ENCODE measurements around the gene SYNPO2. TPM values are rescaled to one million over a fixed set of nuclear protein-coding genes. Genes with fewer than 3 reads are reported as not detected.
"Not testable (repeated sequence)": the region's sequence is repeated elsewhere in the genome, so short reads cannot be mapped to it uniquely, and the experiment has no call there.

Gene SYNPO2
- total RNA-seq, 2 experiments from 2014 or later = 0.16 to 0.28 TPM

- Mint-ChIP-seq H3K36me3 (ENCODE audit: low read depth) (no peaks in the 10 kb centered on the region), H3K27me3 (no peaks in the 10 kb centered on the region), H3K4me3 (no peak overlapping the region), H3K9me3 (ENCODE audit: low read depth) (no peaks in the 10 kb centered on the region), H3K27ac (no peak overlapping the region), H3K4me1 (peaks cover 16% of the 10 kb centered on the region)
- ChIA-PET POLR2A (no interaction called here), CTCF (interaction anchor here (0.7 to 1.2 kb wide), 3 partner anchors 9 to 17 kb away, joined by 3 read pairs; no protein-coding TSS in a partner anchor)
- DNase-seq (no peak), ATAC-seq (no peak)
- intact Hi-C loops (cut with DNase I, micrococcal nuclease) = loop anchor here in 1 of 2 experiments (1.0 to 5.0 kb wide), 3 partner anchors 171 to 265 kb away; no protein-coding TSS in a partner anchor
Observed at GRCh38 chr4:119037709-119038108, 149.1 kb downstream of the SYNPO2 start.

DNA sequence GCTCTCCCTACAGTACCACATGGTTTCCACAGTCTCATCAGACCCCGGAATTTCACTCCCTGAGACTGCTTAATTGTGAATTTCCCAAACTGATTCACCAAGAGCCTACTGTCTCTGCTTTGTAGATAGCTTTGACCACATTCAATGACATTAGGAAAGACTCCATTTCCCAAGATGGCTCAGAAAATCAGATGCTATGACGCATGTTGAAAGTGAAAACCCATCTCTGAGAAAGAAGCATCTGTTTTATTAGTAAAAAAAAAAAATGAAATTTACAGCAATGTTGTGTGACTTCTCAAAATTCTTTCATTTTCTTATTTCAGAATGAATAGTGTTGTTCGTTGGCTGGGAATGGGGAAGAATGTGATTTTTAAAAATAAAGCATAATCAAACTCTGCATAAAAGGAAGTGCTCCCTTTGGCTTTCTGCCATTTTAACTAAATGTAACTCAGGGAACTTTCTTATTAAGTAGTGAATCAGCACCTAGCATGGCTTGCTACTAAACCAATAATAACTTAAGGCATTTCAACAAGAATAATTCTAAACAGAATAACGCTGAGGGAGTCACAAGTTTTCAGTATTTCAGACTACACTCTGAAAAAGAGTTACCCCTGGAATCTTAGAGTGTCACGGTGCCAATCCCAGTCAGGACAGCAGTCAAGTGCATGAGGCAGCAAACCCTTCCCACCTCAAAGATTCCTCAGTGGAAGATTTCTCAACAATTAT is 149.6 kb downstream of the SYNPO2 start:
- no peaks in the 10 kb centered on the region for H3K27me3 Mint-ChIP-seq
- no peak overlapping the region for H3K4me3 Mint-ChIP-seq
- H3K9me3 Mint-ChIP-seq (ENCODE audit: low read depth) = no peaks in the 10 kb centered on the region
- intact Hi-C loops (cut with DNase I, micrococcal nuclease) = loop anchor here in 1 of 2 experiments (1.0 to 5.0 kb wide), 3 partner anchors 171 to 266 kb away; no protein-coding TSS in a partner anchor
- ATAC-seq = peak; percentile 74
- no peaks in the 10 kb centered on the region for H3K36me3 Mint-ChIP-seq (ENCODE audit: low read depth)
- no peak overlapping the region for H3K27ac Mint-ChIP-seq
- CTCF ChIA-PET = interaction anchor here (0.7 to 1.4 kb wide), 4 partner anchors 9 to 16 kb away, joined by 3 to 6 read pairs (median 3); no protein-coding TSS in a partner anchor
- DNase-seq = no peak
- POLR2A ChIA-PET = interaction anchor here (0.6 kb wide), 1 partner anchor 472 kb away, joined by 3 read pairs; no protein-coding TSS in a partner anchor
- H3K4me1 Mint-ChIP-seq = peaks cover 16% of the 10 kb centered on the region

DNA sequence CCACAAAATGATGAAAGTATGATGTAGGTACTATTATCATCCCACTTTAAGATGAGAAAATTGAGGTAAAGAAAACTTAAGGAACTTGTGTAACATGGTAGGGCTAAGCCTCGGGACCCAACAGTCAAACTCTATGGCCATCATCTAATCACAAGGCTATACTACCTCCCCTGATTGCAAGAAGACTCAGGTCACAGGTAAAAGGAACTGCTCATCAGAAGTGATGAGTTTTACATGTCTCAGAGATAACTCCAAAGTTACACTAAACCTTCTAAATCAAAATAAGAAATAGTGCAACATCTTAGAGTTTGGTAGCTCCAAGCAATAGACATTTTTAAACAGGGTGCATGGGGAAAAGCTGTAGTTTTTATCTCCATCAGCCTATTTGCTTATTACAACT is 150.5 kb downstream of the SYNPO2 start:
- DNase-seq = no peak
- H3K4me3 Mint-ChIP-seq = no peak overlapping the region
- intact Hi-C loops (cut with DNase I, micrococcal nuclease) = loop anchor here in 1 of 2 experiments (2.0 to 5.0 kb wide), 2 partner anchors 170 to 267 kb away; no protein-coding TSS in a partner anchor
- H3K27me3 Mint-ChIP-seq = no peaks in the 10 kb centered on the region
- ChIA-PET CTCF (interaction anchor here (1.1 to 3.9 kb wide), 6 partner anchors 13 to 267 kb away, joined by 3 to 21 read pairs (median 6); no protein-coding TSS in a partner anchor), POLR2A (no interaction called here)
- H3K27ac Mint-ChIP-seq = no peak overlapping the region
- peaks cover 16% of the 10 kb centered on the region for H3K4me1 Mint-ChIP-seq
- ATAC-seq = no peak
- H3K9me3 Mint-ChIP-seq (ENCODE audit: low read depth) = no peaks in the 10 kb centered on the region
- H3K36me3 Mint-ChIP-seq (ENCODE audit: low read depth) = no peaks in the 10 kb centered on the region

GRCh38 chr4:119039779-119040178 is 151.1 kb downstream of the SYNPO2 start:
- intact Hi-C loops (cut with DNase I, micrococcal nuclease) = loop anchor here (2.0 to 10.0 kb wide), 6 partner anchors 57 to 588 kb away; partner anchors contain the start of genes PDE5A (in 1 of the 2) and USP53 (in 1 of the 2)
- peaks cover 16% of the 10 kb centered on the region for H3K4me1 Mint-ChIP-seq
- no peak for DNase-seq
- H3K36me3 Mint-ChIP-seq (ENCODE audit: low read depth) = no peaks in the 10 kb centered on the region
- H3K9me3 Mint-ChIP-seq (ENCODE audit: low read depth) = no peaks in the 10 kb centered on the region
- ChIA-PET CTCF (interaction anchor here (0.9 to 4.3 kb wide), 14 partner anchors 13 to 454 kb away, joined by 3 to 36 read pairs (median 8); a partner anchor contains a TSS), POLR2A (no interaction called here)
- H3K4me3 Mint-ChIP-seq = no peak overlapping the region
- no peaks in the 10 kb centered on the region for H3K27me3 Mint-ChIP-seq
- no peak for ATAC-seq
- no peak overlapping the region for H3K27ac Mint-ChIP-seq

GRCh38 chr4:119040261-119040660 is 151.6 kb downstream of the SYNPO2 start:
- Mint-ChIP-seq H3K27me3 (no peaks in the 10 kb centered on the region), H3K27ac (no peak overlapping the region), H3K4me3 (no peak overlapping the region), H3K9me3 (ENCODE audit: low read depth) (no peaks in the 10 kb centered on the region), H3K4me1 (peaks cover 16% of the 10 kb centered on the region), H3K36me3 (ENCODE audit: low read depth) (no peaks in the 10 kb centered on the region)
- ATAC-seq = no peak
- CTCF ChIA-PET = interaction anchor here (0.9 to 4.3 kb wide), 19 partner anchors 9 to 454 kb away, joined by 3 to 36 read pairs (median 7); a partner anchor contains a TSS
- POLR2A ChIA-PET = interaction anchor here (1.1 kb wide), 1 partner anchor 10 kb away, joined by 3 read pairs; no protein-coding TSS in a partner anchor
- intact Hi-C loops (cut with DNase I, micrococcal nuclease) = loop anchor here (5.0 to 10.0 kb wide), 4 partner anchors 58 to 587 kb away; partner anchors contain the start of genes PDE5A (in 1 of the 2) and USP53 (in 1 of the 2)
- DNase-seq = no peak

- ChIA-PET CTCF (interaction anchor here (0.7 to 4.3 kb wide), 30 partner anchors 8 to 453 kb away, joined by 3 to 36 read pairs (median 5); a partner anchor contains a TSS), POLR2A (interaction anchor here (1.1 kb wide), 1 partner anchor 9 kb away, joined by 3 read pairs; no protein-coding TSS in a partner anchor)
- no peak for ATAC-seq
- Mint-ChIP-seq H3K4me3 (no peak overlapping the region), H3K9me3 (ENCODE audit: low read depth) (no peaks in the 10 kb centered on the region), H3K4me1 (peaks cover 16% of the 10 kb centered on the region), H3K36me3 (ENCODE audit: low read depth) (no peaks in the 10 kb centered on the region), H3K27me3 (no peaks in the 10 kb centered on the region), H3K27ac (no peak overlapping the region)
- no peak for DNase-seq
- intact Hi-C loops (cut with DNase I, micrococcal nuclease) = loop anchor here (5.0 to 10.0 kb wide), 4 partner anchors 58 to 587 kb away; partner anchors contain the start of genes PDE5A (in 1 of the 2) and USP53 (in 1 of the 2)
Observed at GRCh38 chr4:119040694-119041185, 152.1 kb downstream of the SYNPO2 start.

- Mint-ChIP-seq H3K4me1 (peaks cover 16% of the 10 kb centered on the region), H3K9me3 (ENCODE audit: low read depth) (no peaks in the 10 kb centered on the region), H3K27me3 (no peaks in the 10 kb centered on the region), H3K27ac (no peak overlapping the region), H3K36me3 (ENCODE audit: low read depth) (no peaks in the 10 kb centered on the region), H3K4me3 (no peak overlapping the region)
- POLR2A ChIA-PET = no interaction called here
- intact Hi-C loops (cut with DNase I, micrococcal nuclease) = loop anchor here (5.0 to 10.0 kb wide), 4 partner anchors 59 to 586 kb away; partner anchors contain the start of genes PDE5A (in 1 of the 2) and USP53 (in 1 of the 2)
- CTCF ChIA-PET = interaction anchor here (0.6 to 4.3 kb wide), 33 partner anchors 8 to 648 kb away, joined by 3 to 36 read pairs (median 4); a partner anchor contains a TSS
- ATAC-seq (no peak), DNase-seq (no peak)
Observed at GRCh38 chr4:119041396-119041795, 152.7 kb downstream of the SYNPO2 start.

DNA sequence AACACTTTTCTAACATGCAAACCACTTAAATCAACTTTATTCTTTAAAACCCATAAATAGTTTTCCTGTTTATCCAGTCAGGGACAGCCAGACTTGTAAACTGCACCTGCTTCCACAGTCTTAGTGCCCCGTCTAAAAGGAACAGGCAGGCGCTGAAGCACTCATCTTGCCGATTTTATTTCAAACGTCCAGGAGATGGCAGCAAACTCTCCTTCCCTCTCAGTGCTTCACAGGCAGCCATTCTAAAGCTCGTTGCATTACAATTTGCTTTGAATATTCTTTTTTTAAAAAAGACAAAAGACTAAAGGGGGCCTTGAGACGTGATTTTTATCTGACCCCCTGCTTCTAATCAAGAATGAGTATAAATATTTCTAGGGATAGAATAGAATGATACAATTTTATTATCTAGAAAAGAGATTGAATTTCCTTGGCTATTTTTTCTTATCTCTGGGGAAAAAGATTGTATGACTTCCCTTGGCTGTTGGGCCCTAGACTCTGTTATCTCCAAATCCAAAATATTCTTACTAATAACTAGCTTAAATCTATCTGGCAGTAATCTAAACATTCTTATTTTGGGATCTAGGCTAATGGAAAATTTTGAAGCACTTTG is 153.4 kb downstream of the SYNPO2 start:
- ChIA-PET CTCF (interaction anchor here (0.6 to 4.3 kb wide), 30 partner anchors 9 to 648 kb away, joined by 3 to 36 read pairs (median 4); a partner anchor contains a TSS), POLR2A (no interaction called here)
- DNase-seq = peak; percentile 71
- H3K27me3 Mint-ChIP-seq = no peaks in the 10 kb centered on the region
- intact Hi-C loops (cut with DNase I, micrococcal nuclease) = loop anchor here (1.0 to 10.0 kb wide), 7 partner anchors 59 to 585 kb away; partner anchors contain the start of genes PDE5A (in 1 of the 2) and USP53 (in 1 of the 2)
- no peak overlapping the region for H3K4me3 Mint-ChIP-seq
- H3K9me3 Mint-ChIP-seq (ENCODE audit: low read depth) = no peaks in the 10 kb centered on the region
- peaks cover 16% of the 10 kb centered on the region for H3K4me1 Mint-ChIP-seq
- no peak overlapping the region for H3K27ac Mint-ChIP-seq
- ATAC-seq = peak; percentile 85
- H3K36me3 Mint-ChIP-seq (ENCODE audit: low read depth) = no peaks in the 10 kb centered on the region

- no peak for DNase-seq
- ChIA-PET CTCF (no interaction called here), POLR2A (no interaction called here)
- Mint-ChIP-seq H3K4me3 (no peak overlapping the region), H3K27ac (no peak overlapping the region), H3K4me1 (peaks cover 3% of the 10 kb centered on the region), H3K9me3 (ENCODE audit: low read depth) (no peaks in the 10 kb centered on the region), H3K36me3 (ENCODE audit: low read depth) (no peaks in the 10 kb centered on the region), H3K27me3 (peaks cover 2% of the 10 kb centered on the region)
- ATAC-seq = no peak
- intact Hi-C loops (cut with DNase I, micrococcal nuclease) = loop anchor here in 1 of 2 experiments (10.0 kb wide), 1 partner anchor 449 kb away; no protein-coding TSS in a partner anchor
Observed at GRCh38 chr4:119046263-119046662, 157.6 kb downstream of the SYNPO2 start.

DNA sequence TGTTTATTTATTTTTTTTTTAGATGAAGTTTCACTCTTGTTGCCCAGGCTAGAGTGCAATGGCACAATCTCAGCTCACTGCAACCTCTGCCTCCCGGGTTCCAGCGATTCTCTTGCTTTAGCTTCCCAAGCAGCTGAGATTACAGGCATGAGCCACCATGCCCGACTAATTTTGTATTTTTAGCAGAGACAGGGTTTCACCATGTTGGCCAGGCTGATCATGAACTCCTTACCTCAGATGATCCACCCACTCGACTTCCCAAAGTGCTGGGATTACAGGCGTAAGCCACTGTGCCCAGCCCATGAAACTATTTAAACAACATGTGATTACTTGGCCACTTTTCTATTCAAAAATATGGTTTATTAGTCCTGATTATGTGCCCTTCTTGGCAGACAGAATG is 158.4 kb downstream of the SYNPO2 start:
- not testable (repeated sequence) for H3K4me3 Mint-ChIP-seq

More for the DNA sequence above, 158.4 kb downstream of the SYNPO2 start:
- POLR2A ChIA-PET; CTCF ChIA-PET; H3K4me1 Mint-ChIP-seq; H3K36me3 Mint-ChIP-seq (ENCODE audit: low read depth); H3K27me3 Mint-ChIP-seq; H3K9me3 Mint-ChIP-seq (ENCODE audit: low read depth); DNase-seq; H3K27ac Mint-ChIP-seq; ATAC-seq: not testable (repeated sequence)
- intact Hi-C loops (cut with DNase I, micrococcal nuclease) = loop anchor here in 1 of 2 experiments (10.0 kb wide), 1 partner anchor 448 kb away; no protein-coding TSS in a partner anchor

Data from activated CD4-positive, alpha-beta T cell treated with anti-CD3 and anti-CD28 coated beads for 36 hours (primary cell).